SK-N-SH treated with all-trans-retinoic acid at 6 μM for 48 hours (cell line): ENCODE measurements around the gene EPB41L4A.

ENCODE experiments used
- ATAC-seq: fragments of 200-7000 bp; cut with Tn5 transposase; 3 replicates; pipeline ENCODE4 v1.9.1; 2020; ENCODE audit warnings: mild to moderate bottlenecking, moderate library complexity
- ARNTL ChIP-seq: fragments of 450-650 bp; formaldehyde crosslinking; IDR thresholded peaks from 2 replicates; pipeline ENCODE4 v1.5.0; 2020; ENCODE audit warnings: low read depth, mild to moderate bottlenecking, moderate library complexity, borderline replicate concordance
- BACH2 ChIP-seq: fragments of 250-450 bp; sonication (Bioruptor Pico); IDR thresholded peaks from 2 replicates; pipeline ENCODE4 v1.9.0; 2021; ENCODE audit warnings: mild to moderate bottlenecking, borderline replicate concordance
- CSDC2 ChIP-seq: fragments of 250-450 bp; sonication (Bioruptor Pico); IDR thresholded peaks from 2 replicates; pipeline ENCODE4 v1.5.0; 2020; ENCODE audit warnings: mild to moderate bottlenecking, moderate library complexity
- ESRRG ChIP-seq: fragments of 250-450 bp; sonication (Bioruptor Pico); IDR thresholded peaks from 2 replicates; pipeline ENCODE4 v1.6.1; 2021; ENCODE audit warnings: mild to moderate bottlenecking
- GLIS3 ChIP-seq: fragments of 250-450 bp; sonication (Bioruptor Pico); IDR thresholded peaks from 2 replicates; pipeline ENCODE4 v1.5.0; 2020; ENCODE audit warnings: mild to moderate bottlenecking, moderate library complexity
- ISL1 ChIP-seq: fragments of 250-450 bp; sonication (Bioruptor Pico); IDR thresholded peaks from 2 replicates; pipeline ENCODE4 v2.1.2; 2022; ENCODE audit warnings: mild to moderate bottlenecking, moderate library complexity
- OSR1 ChIP-seq: fragments of 250-450 bp; sonication (Bioruptor Pico); IDR thresholded peaks from 2 replicates; pipeline ENCODE4 v1.8.0; 2022; ENCODE audit warnings: moderate library complexity, mild to moderate bottlenecking, inconsistent platforms
- PATZ1 ChIP-seq: fragments of 250-450 bp; sonication (Bioruptor Pico); IDR thresholded peaks from 2 replicates; pipeline ENCODE4 v1.8.0; 2020; ENCODE audit warnings: mild to moderate bottlenecking, moderate library complexity, borderline replicate concordance
- POU6F1 ChIP-seq: fragments of 250-450 bp; sonication (Bioruptor Pico); IDR thresholded peaks from 2 replicates; pipeline ENCODE4 v1.8.0; 2021; ENCODE audit warnings: low read depth, mild to moderate bottlenecking, moderate library complexity, borderline replicate concordance
- RARB ChIP-seq: fragments of 250-450 bp; sonication (Bioruptor Pico); IDR thresholded peaks from 2 replicates; pipeline ENCODE4 v1.8.0; 2021; ENCODE audit warnings: mild to moderate bottlenecking, moderate library complexity
- SNAI2 ChIP-seq: fragments of 250-450 bp; sonication (Bioruptor Pico); IDR thresholded peaks from 2 replicates; pipeline ENCODE4 v1.5.0; 2020; ENCODE audit warnings: mild to moderate bottlenecking, moderate library complexity
- TCF4 ChIP-seq: fragments of 250-450 bp; sonication (Bioruptor Pico); IDR thresholded peaks from 2 replicates; pipeline ENCODE4 v1.8.0; 2021; ENCODE audit warnings: mild to moderate bottlenecking, moderate library complexity, borderline replicate concordance
- TOX ChIP-seq: fragments of 250-450 bp; sonication (Bioruptor Pico); IDR thresholded peaks from 2 replicates; pipeline ENCODE4 v1.8.0; 2021; ENCODE audit warnings: mild to moderate bottlenecking, moderate library complexity, borderline replicate concordance
- ZC3H10 ChIP-seq: fragments of 250-450 bp; sonication (Bioruptor Pico); IDR thresholded peaks from 2 replicates; pipeline ENCODE4 v1.5.1; 2021; ENCODE audit warnings: mild to moderate bottlenecking, moderate library complexity
- ZFP3 ChIP-seq: fragments of 250-450 bp; sonication (Bioruptor Pico); IDR thresholded peaks from 2 replicates; pipeline ENCODE4 v1.5.0; 2020; ENCODE audit warnings: mild to moderate bottlenecking, moderate library complexity
- ZFP30 ChIP-seq: fragments of 450-650 bp; formaldehyde crosslinking; IDR thresholded peaks from 2 replicates; pipeline ENCODE4 v1.5.0; 2022; ENCODE audit warnings: mild to moderate bottlenecking, moderate library complexity
- ZNF565 ChIP-seq: fragments of 450-650 bp; formaldehyde crosslinking; conservative IDR thresholded peaks from 2 replicates; pipeline ENCODE4 v1.5.0; 2020; ENCODE audit warnings: low read depth, mild to moderate bottlenecking, moderate library complexity
- ZNF70 ChIP-seq: fragments of 450-650 bp; formaldehyde crosslinking; IDR thresholded peaks from 2 replicates; pipeline ENCODE4 v1.5.0; 2020; ENCODE audit warnings: mild to moderate bottlenecking, moderate library complexity
- ZNF8 ChIP-seq: fragments of 450-650 bp; formaldehyde crosslinking; IDR thresholded peaks from 2 replicates; pipeline ENCODE4 v1.5.0; 2020; ENCODE audit warnings: mild to moderate bottlenecking, moderate library complexity
- TF ChIP-seq, protein P1 (sequence below): fragments of 250-450 bp; sonication (Bioruptor Pico); IDR thresholded peaks from 2 replicates; pipeline ENCODE4 v1.5.1; 2020; ENCODE audit warnings: low read depth, mild to moderate bottlenecking, moderate library complexity
- TF ChIP-seq, protein P2 (sequence below): fragments of 250-450 bp; sonication (Bioruptor Pico); IDR thresholded peaks from 2 replicates; pipeline ENCODE4 v1.5.0; 2020; ENCODE audit warnings: mild to moderate bottlenecking, moderate library complexity
- TF ChIP-seq, protein P3 (sequence below): fragments of 250-450 bp; sonication (Bioruptor Pico); IDR thresholded peaks from 2 replicates; pipeline ENCODE4 v1.5.1; 2021; ENCODE audit warnings: mild to moderate bottlenecking, moderate library complexity

The EPB41L4A gene

DNA sequence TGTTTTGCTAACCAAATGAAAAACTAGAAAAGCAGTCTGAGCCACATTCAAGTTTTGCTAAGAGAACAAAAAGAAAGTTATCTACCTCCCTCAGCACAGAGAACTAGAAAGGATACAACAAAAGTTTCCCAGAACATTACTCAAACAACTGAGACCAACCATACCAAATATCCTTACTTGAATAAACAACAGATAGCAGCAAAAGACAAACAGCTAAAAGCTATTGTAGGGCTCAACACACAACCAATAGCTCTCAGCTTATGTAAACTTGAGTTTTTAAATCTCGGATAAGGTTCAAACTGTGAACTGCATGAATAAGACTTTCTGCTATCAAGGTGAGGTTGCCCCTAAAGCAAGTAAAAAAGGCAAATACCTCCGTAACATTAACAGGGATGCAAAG is 3.5 kb downstream of the EPB41L4A start:
- TF ChIP-seq ZNF70 (CRISPR knock-in tag) = no peak
- TF ChIP-seq PATZ1 = no peak
- no peak for TF ChIP-seq OSR1 (CRISPR knock-in tag)
- TF ChIP-seq, protein P1, sequence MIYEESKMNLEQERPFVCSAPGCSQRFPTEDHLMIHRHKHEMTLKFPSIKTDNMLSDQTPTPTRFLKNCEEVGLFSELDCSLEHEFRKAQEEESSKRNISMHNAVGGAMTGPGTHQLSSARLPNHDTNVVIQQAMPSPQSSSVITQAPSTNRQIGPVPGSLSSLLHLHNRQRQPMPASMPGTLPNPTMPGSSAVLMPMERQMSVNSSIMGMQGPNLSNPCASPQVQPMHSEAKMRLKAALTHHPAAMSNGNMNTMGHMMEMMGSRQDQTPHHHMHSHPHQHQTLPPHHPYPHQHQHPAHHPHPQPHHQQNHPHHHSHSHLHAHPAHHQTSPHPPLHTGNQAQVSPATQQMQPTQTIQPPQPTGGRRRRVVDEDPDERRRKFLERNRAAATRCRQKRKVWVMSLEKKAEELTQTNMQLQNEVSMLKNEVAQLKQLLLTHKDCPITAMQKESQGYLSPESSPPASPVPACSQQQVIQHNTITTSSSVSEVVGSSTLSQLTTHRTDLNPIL (CRISPR knock-in tag) = no peak
- no peak for TF ChIP-seq ZFP30
- ATAC-seq = no peak

GRCh38 chr5:112413611-112414010 is 5.5 kb downstream of the EPB41L4A start:
- ATAC-seq = no peak
- no peak for TF ChIP-seq ZNF8 (CRISPR knock-in tag)
- TF ChIP-seq ZFP30 = no peak
- TF ChIP-seq, protein P2, sequence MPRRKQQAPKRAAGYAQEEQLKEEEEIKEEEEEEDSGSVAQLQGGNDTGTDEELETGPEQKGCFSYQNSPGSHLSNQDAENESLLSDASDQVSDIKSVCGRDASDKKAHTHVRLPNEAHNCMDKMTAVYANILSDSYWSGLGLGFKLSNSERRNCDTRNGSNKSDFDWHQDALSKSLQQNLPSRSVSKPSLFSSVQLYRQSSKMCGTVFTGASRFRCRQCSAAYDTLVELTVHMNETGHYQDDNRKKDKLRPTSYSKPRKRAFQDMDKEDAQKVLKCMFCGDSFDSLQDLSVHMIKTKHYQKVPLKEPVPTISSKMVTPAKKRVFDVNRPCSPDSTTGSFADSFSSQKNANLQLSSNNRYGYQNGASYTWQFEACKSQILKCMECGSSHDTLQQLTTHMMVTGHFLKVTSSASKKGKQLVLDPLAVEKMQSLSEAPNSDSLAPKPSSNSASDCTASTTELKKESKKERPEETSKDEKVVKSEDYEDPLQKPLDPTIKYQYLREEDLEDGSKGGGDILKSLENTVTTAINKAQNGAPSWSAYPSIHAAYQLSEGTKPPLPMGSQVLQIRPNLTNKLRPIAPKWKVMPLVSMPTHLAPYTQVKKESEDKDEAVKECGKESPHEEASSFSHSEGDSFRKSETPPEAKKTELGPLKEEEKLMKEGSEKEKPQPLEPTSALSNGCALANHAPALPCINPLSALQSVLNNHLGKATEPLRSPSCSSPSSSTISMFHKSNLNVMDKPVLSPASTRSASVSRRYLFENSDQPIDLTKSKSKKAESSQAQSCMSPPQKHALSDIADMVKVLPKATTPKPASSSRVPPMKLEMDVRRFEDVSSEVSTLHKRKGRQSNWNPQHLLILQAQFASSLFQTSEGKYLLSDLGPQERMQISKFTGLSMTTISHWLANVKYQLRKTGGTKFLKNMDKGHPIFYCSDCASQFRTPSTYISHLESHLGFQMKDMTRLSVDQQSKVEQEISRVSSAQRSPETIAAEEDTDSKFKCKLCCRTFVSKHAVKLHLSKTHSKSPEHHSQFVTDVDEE = no peak
- TF ChIP-seq ISL1 (CRISPR knock-in tag) = no peak
- no peak for TF ChIP-seq OSR1 (CRISPR knock-in tag)
- no peak for TF ChIP-seq BACH2
- TF ChIP-seq ZNF565 (CRISPR knock-in tag) = no peak
- TF ChIP-seq, protein P3, sequence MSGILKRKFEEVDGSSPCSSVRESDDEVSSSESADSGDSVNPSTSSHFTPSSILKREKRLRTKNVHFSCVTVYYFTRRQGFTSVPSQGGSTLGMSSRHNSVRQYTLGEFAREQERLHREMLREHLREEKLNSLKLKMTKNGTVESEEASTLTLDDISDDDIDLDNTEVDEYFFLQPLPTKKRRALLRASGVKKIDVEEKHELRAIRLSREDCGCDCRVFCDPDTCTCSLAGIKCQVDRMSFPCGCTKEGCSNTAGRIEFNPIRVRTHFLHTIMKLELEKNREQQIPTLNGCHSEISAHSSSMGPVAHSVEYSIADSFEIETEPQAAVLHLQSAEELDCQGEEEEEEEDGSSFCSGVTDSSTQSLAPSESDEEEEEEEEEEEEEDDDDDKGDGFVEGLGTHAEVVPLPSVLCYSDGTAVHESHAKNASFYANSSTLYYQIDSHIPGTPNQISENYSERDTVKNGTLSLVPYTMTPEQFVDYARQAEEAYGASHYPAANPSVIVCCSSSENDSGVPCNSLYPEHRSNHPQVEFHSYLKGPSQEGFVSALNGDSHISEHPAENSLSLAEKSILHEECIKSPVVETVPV (CRISPR knock-in tag) = no peak
- no peak for TF ChIP-seq ZFP3
- TF ChIP-seq, all 23 proteins: peak for 0

DNA sequence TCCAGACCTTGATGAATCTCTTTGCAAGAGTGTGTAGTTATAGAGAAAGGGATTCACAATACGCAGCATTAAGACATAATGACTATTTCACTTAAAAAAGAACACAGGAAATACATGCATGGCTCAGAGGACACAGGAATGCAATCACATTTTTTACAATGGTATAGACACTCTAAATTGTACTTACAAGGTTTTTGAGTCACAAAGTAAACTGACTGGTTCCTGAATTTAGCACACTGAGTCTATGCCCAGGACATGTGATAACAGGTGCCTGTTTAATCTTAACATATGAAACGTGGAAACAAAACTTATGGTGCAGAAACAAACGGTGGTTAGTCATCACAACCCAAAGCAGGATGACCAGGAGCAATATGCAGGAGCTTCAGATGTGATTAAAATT is 6.7 kb downstream of the EPB41L4A start:
- ATAC-seq = no peak
- TF ChIP-seq ISL1 (CRISPR knock-in tag) = no peak
- no peak for TF ChIP-seq ARNTL (CRISPR knock-in tag)
- TF ChIP-seq RARB (CRISPR knock-in tag) = no peak
- TF ChIP-seq ZNF70 (CRISPR knock-in tag) = no peak
- TF ChIP-seq GLIS3 = no peak
- no peak for TF ChIP-seq OSR1 (CRISPR knock-in tag)
- TF ChIP-seq CSDC2 (CRISPR knock-in tag) = no peak
- no peak for TF ChIP-seq POU6F1
- TF ChIP-seq, protein P1 (CRISPR knock-in tag) = no peak
- no peak for TF ChIP-seq ZC3H10 (CRISPR knock-in tag)
- no peak for TF ChIP-seq BACH2
- no peak for TF ChIP-seq ZFP30
- no peak for TF ChIP-seq ESRRG (CRISPR knock-in tag)
- no peak for TF ChIP-seq TOX
- no peak for TF ChIP-seq ZNF8 (CRISPR knock-in tag)
- no peak for TF ChIP-seq TCF4 (CRISPR knock-in tag)
- TF ChIP-seq SNAI2 (CRISPR knock-in tag) = no peak
